ENCODE results near the gene PPARD. TPM values are rescaled to one million over a fixed set of nuclear protein-coding genes. Genes with fewer than 3 reads are reported as not detected.

The PPARD gene
- total and polyA plus RNA-seq, 12 donors = 6.0 to 39.8 (median 21.6) TPM

DNA sequence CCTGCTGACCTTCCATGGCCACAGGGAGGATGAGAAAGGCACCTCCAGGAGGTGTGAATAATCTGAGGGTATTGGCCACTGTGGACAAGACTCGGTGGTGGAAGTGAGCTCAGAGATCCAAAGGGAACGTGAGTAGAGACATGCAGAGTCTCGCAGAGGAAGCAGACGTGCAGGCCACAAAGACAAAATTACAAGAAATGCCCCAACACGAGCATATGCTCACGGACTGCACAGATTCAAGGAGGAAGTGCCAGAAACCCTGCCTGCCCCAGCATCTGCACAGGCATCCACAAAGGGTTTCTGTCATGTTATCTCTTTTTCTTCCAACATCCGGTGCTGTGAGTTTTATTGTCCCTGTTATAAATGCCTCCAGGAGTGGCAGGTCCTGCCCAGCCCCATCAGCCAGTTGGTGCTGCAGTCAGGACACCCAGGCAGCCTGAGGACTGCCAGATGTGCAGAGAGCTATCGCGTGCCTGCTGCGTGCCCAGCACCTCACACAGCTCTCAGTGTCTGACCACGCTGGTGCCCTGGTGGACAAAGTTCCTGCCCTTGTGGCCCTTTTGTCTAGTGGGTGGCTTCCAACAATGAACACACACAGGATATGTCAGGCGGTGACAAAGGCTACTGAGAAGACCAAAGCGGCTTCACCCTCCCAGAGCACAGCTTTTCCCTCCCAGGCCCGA, 75.8 kb downstream of the PPARD start:
- TF ChIP-seq CTCF (IDR thresholded peaks at IDR 0.05) = no peak
- TF ChIP-seq POLR2A (IDR thresholded peaks at IDR 0.05) = no peak
- DNase-seq = no peak
- peaks cover 0 to 6% of the 10 kb centered on the region in 2 donors for H3K4me1 ChIP-seq (replicated peaks in 1 of 2)
- H3K9me3 ChIP-seq (replicated peaks in 1 of 3) = no peaks in the 10 kb centered on the region
- intact Hi-C loops (cut with DNase I) = loop anchor here in 1 of 2 donors (10.0 kb wide), 1 partner anchor 73 kb away; the partner anchor contains the start of gene PPARD
- no peaks in the 10 kb centered on the region for H3K27me3 ChIP-seq
- 74 to 85% (median 82%) methylated on average over 12 to 14 of the region's 14 CpGs for WGBS, 4 donors
- peaks cover 0 to 23% of the 10 kb centered on the region in 2 donors for H3K36me3 ChIP-seq (replicated peaks in 1 of 2)
- no peak overlapping the region for H3K27ac ChIP-seq
- no peak overlapping the region for H3K4me3 ChIP-seq

DNA sequence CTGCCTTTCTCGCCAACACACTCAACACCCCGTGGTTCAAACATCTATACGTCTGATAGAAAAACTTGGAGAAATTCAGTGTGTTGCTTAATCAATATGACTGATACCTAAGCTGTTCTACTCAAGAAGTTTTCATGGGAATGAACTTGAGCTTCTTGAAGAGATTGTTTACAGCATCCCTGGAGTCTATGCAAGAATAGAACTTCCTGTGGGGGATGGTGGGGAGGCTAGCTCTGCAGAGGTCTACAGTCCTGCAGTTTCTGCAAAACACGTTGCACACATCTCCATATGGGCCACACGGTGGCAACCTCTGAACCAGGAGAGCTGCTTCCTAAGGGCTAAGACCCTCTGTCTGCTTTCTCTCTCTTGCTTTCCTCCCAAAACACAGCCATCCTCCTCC, 77.1 kb downstream of the PPARD start:
- TF ChIP-seq POLR2A (IDR thresholded peaks at IDR 0.05) (no peak), CTCF (IDR thresholded peaks at IDR 0.05) (no peak)
- Histone ChIP-seq H3K9me3 (replicated peaks in 1 of 3) (no peaks in the 10 kb centered on the region), H3K4me1 (replicated peaks in 1 of 2) (peaks cover 0 to 6% of the 10 kb centered on the region in 2 donors), H3K4me3 (no peak overlapping the region), H3K27ac (no peak overlapping the region), H3K27me3 (no peaks in the 10 kb centered on the region), H3K36me3 (replicated peaks in 1 of 2) (peaks cover 0 to 31% of the 10 kb centered on the region in 2 donors)
- 73 to 84% (median 76%) methylated on average over 5 of the region's 5 CpGs for WGBS, 4 donors
- intact Hi-C loops (cut with DNase I) = loop anchor here in 1 of 2 donors (10.0 kb wide), 1 partner anchor 75 kb away; the partner anchor contains the start of gene PPARD
- DNase-seq = no peak

DNA sequence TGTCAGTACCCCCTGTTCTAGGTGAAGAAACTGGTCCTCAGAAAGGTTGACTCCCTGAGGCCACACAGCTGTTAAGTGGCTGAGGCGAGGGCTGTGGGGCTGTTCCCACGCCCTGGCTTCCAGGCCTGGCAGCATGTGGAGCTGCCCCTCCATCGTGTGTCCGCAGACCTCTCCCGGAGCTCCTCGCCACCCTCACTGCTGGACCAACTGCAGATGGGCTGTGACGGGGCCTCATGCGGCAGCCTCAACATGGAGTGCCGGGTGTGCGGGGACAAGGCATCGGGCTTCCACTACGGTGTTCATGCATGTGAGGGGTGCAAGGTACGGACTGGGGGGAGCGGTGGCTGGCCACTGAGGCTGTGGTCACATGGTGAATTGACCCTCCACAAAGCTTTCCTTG, 77.6 kb downstream of the PPARD start:
- Histone ChIP-seq H3K27ac (no peak overlapping the region), H3K27me3 (no peaks in the 10 kb centered on the region), H3K4me1 (replicated peaks in 1 of 2) (peaks cover 0 to 2% of the 10 kb centered on the region in 2 donors), H3K4me3 (no peak overlapping the region), H3K36me3 (replicated peaks in 1 of 2) (peaks cover 0 to 35% of the 10 kb centered on the region in 2 donors), H3K9me3 (replicated peaks in 1 of 3) (no peaks in the 10 kb centered on the region)
- WGBS, 4 donors = 94 to 96% (median 95%) methylated on average over 14 of the region's 14 CpGs
- no peak for DNase-seq
- TF ChIP-seq POLR2A (IDR thresholded peaks at IDR 0.05) (no peak), CTCF (IDR thresholded peaks at IDR 0.05) (no peak)
- intact Hi-C loops (cut with DNase I) = loop anchor here in 1 of 2 donors (10.0 kb wide), 1 partner anchor 75 kb away; the partner anchor contains the start of gene PPARD

DNA sequence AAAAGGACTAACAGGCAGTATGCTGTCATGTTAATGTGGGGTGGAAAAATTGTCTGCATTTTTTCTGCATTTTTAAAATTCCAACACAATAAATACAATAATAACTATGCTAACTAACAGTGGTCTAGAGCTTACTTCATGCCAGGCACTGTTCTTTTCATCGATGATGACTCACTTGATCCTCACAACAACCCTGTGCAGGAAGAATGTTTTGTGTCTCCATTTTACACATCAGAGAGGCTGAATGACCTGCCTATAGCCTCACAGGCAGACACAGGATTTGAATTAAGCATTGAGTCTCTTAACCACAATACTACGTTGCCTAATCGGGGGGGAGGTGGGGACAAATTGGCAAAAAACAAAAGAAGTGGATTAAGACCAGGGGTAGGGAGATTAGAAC, 82.9 kb downstream of the PPARD start:
- H3K9me3 ChIP-seq (replicated peaks in 1 of 3) = peaks cover 0 to 6% (median 0%) of the 10 kb centered on the region in 3 donors
- H3K4me1 ChIP-seq (replicated peaks in 1 of 2) = peaks cover 0 to 3% of the 10 kb centered on the region in 2 donors
- WGBS, 4 donors = 75 to 87% (median 80%) methylated on average over 3 of the region's 3 CpGs
- DNase-seq = no peak
- H3K36me3 ChIP-seq (replicated peaks in 1 of 2) = peaks cover 0 to 48% of the 10 kb centered on the region in 2 donors
- TF ChIP-seq POLR2A (IDR thresholded peaks at IDR 0.05) (no peak), CTCF (IDR thresholded peaks at IDR 0.05) (no peak)
- H3K4me3 ChIP-seq = no peak overlapping the region
- no peak overlapping the region for H3K27ac ChIP-seq
- intact Hi-C loops (cut with DNase I) = no loop called here
- no peaks in the 10 kb centered on the region for H3K27me3 ChIP-seq

Measured in adrenal gland (tissue), 12 donors.